ENCODE results near the gene CACNG4. TPM values are rescaled to one million over a fixed set of nuclear protein-coding genes. Genes with fewer than 3 reads are reported as not detected.

Gene CACNG4
- total RNA-seq, 4 donors from 2014 or later, result 0.44 TPM; not detected in 3

DNA sequence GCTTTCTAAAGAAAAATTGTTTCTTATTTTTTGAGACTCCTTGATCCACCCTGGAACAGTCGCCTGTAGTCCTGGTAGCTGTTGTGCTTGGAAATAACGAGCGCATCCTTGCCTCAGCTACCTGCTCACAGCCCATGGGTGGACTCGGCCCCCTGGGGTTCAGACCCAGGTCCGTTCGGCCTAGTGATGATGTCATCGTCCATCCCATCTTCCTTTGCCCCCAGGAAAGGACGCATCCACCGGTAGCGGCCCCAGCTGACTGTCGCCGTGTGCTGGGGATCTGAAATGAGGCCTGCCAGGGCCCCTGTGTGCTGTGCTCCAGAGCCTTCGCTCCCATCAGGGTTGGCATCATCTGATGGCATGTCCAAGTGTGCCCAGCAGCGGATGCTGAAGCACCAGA, 67.9 kb downstream of the CACNG4 start:
- H3K27me3 ChIP-seq, result no peaks in the 10 kb centered on the region
- no peaks in the 10 kb centered on the region for H3K4me1 ChIP-seq
- no peak for DNase-seq (ENCODE audit: low spot score in 2 of 2)
- TF ChIP-seq, protein P1, sequence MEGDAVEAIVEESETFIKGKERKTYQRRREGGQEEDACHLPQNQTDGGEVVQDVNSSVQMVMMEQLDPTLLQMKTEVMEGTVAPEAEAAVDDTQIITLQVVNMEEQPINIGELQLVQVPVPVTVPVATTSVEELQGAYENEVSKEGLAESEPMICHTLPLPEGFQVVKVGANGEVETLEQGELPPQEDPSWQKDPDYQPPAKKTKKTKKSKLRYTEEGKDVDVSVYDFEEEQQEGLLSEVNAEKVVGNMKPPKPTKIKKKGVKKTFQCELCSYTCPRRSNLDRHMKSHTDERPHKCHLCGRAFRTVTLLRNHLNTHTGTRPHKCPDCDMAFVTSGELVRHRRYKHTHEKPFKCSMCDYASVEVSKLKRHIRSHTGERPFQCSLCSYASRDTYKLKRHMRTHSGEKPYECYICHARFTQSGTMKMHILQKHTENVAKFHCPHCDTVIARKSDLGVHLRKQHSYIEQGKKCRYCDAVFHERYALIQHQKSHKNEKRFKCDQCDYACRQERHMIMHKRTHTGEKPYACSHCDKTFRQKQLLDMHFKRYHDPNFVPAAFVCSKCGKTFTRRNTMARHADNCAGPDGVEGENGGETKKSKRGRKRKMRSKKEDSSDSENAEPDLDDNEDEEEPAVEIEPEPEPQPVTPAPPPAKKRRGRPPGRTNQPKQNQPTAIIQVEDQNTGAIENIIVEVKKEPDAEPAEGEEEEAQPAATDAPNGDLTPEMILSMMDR (IDR thresholded peaks at IDR 0.05), result no peak
- no peak for TF ChIP-seq EP300 (IDR thresholded peaks at IDR 0.05)
- no peak for TF ChIP-seq POLR2A (IDR thresholded peaks at IDR 0.05)
- H3K9me3 ChIP-seq, result no peaks in the 10 kb centered on the region
- WGBS, 2 donors, result 90 to 93% methylated on average over 12 to 14 of the region's 14 CpGs
- H3K27ac ChIP-seq, result no peak overlapping the region
- H3K36me3 ChIP-seq, result no peaks in the 10 kb centered on the region
- no peak overlapping the region for H3K4me3 ChIP-seq

GRCh38 chr17:67032985-67033384, 68.5 kb downstream of the CACNG4 start:
- no peak for DNase-seq (ENCODE audit: low spot score in 2 of 2)
- 88 to 96% methylated on average over 13 of the region's 13 CpGs for WGBS, 2 donors
- Histone ChIP-seq H3K4me3 (no peak overlapping the region), H3K27ac (no peak overlapping the region), H3K4me1 (no peaks in the 10 kb centered on the region), H3K9me3 (no peaks in the 10 kb centered on the region), H3K27me3 (no peaks in the 10 kb centered on the region), H3K36me3 (no peaks in the 10 kb centered on the region)
- TF ChIP-seq, protein P1 (IDR thresholded peaks at IDR 0.05), result no peak
- TF ChIP-seq EP300 (IDR thresholded peaks at IDR 0.05) (no peak), POLR2A (IDR thresholded peaks at IDR 0.05) (no peak)

DNA sequence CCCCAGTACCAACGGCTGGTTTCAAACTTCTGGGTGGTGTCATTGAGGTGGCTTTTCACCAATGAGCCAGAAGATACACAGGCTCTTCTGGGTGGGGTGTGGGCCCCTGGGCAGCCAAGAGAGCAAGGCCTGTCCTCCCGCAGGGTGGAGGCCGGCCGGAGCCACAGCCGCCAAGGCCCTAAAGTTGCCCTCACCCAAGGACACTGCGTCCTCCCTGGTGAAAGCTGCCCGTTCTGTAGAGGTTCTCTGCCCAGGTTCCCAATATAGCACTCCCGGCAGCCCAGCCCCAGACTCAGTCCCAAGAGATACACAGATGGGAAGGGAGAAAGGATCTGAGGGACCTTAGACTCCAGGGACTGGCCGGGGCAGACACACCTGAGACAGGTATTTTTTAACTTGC, 69.1 kb downstream of the CACNG4 start:
- no peaks in the 10 kb centered on the region for H3K4me1 ChIP-seq
- DNase-seq (ENCODE audit: low spot score in 2 of 2), result no peak
- 82 to 89% methylated on average over 5 to 9 of the region's 9 CpGs for WGBS, 2 donors
- no peak for TF ChIP-seq POLR2A (IDR thresholded peaks at IDR 0.05)
- no peak for TF ChIP-seq EP300 (IDR thresholded peaks at IDR 0.05)
- TF ChIP-seq, protein P1 (IDR thresholded peaks at IDR 0.05), result no peak
- H3K4me3 ChIP-seq, result no peak overlapping the region
- no peaks in the 10 kb centered on the region for H3K36me3 ChIP-seq
- no peaks in the 10 kb centered on the region for H3K9me3 ChIP-seq
- H3K27ac ChIP-seq, result no peak overlapping the region
- no peaks in the 10 kb centered on the region for H3K27me3 ChIP-seq

- Histone ChIP-seq H3K27ac (no peak overlapping the region), H3K4me3 (no peak overlapping the region), H3K36me3 (no peaks in the 10 kb centered on the region), H3K9me3 (no peaks in the 10 kb centered on the region), H3K27me3 (no peaks in the 10 kb centered on the region), H3K4me1 (no peaks in the 10 kb centered on the region)
- WGBS, 2 donors, result 75 to 86% methylated on average over 11 of the region's 11 CpGs
- DNase-seq (ENCODE audit: low spot score in 2 of 2), result no peak
- TF ChIP-seq, protein P1 (IDR thresholded peaks at IDR 0.05), result no peak
- TF ChIP-seq EP300 (IDR thresholded peaks at IDR 0.05) (no peak), POLR2A (IDR thresholded peaks at IDR 0.05) (no peak)
Measured at GRCh38 chr17:67035131-67036083, 70.9 kb downstream of the CACNG4 start.

- Histone ChIP-seq H3K36me3 (no peaks in the 10 kb centered on the region), H3K27ac (no peak overlapping the region), H3K4me1 (no peaks in the 10 kb centered on the region), H3K4me3 (no peak overlapping the region), H3K9me3 (no peaks in the 10 kb centered on the region), H3K27me3 (no peaks in the 10 kb centered on the region)
- TF ChIP-seq, protein P1 (IDR thresholded peaks at IDR 0.05), result no peak
- TF ChIP-seq POLR2A (IDR thresholded peaks at IDR 0.05) (no peak), EP300 (IDR thresholded peaks at IDR 0.05) (no peak)
- WGBS, 2 donors, result 38 to 61% methylated on average over 5 of the region's 5 CpGs
- DNase-seq (ENCODE audit: low spot score in 2 of 2), result no peak
Measured at GRCh38 chr17:67038861-67039365, 74.4 kb downstream of the CACNG4 start.
